Measurements from ENCODE around the gene APOL5. TPM values are rescaled to one million over a fixed set of nuclear protein-coding genes. Genes with fewer than 3 reads are reported as not detected.

Gene APOL5
- polyA plus RNA-seq, 1 experiment: 0.14 TPM

DNA sequence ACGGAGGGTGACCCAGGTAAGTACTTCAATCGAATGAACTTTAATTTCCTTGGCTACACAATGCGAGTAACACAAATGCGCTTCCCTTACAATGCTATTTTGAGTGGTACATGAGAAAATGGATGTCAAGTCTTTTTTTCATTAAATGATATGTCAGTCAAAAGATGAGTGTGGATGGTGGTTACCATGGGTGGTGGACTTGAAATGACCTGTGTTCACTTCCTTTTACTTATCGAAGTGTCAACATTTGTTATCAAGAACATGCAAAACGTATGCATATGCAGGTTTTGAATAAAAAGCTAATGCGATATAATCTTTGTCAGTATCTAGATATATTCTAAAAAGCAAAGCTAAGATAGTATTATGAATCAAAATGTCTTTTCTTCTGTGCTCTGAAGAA lies 8.8 kb upstream of the APOL5 start:
- CTCF ChIA-PET: interaction anchor here (0.9 kb wide), 1 partner anchor 24 kb away, joined by 3 read pairs; no protein-coding TSS in a partner anchor
- POLR2A ChIA-PET: no interaction called here
- Histone ChIP-seq H3K27ac (ENCODE audit: low read depth, low read length) (no peak overlapping the region), H3K4me3 (ENCODE audit: low read depth, low read length) (no peak overlapping the region), H3K27me3 (ENCODE audit: control insufficient read depth, insufficient read depth, low read length) (no peaks in the 10 kb centered on the region), H3K9me3 (ENCODE audit: control insufficient read depth, insufficient read depth, low read length) (no peaks in the 10 kb centered on the region; the same call in 1 of the 2 replicates)
- no peak for DNase-seq (ENCODE audit: low read depth, low spot score)
- TF ChIP-seq, protein P1, sequence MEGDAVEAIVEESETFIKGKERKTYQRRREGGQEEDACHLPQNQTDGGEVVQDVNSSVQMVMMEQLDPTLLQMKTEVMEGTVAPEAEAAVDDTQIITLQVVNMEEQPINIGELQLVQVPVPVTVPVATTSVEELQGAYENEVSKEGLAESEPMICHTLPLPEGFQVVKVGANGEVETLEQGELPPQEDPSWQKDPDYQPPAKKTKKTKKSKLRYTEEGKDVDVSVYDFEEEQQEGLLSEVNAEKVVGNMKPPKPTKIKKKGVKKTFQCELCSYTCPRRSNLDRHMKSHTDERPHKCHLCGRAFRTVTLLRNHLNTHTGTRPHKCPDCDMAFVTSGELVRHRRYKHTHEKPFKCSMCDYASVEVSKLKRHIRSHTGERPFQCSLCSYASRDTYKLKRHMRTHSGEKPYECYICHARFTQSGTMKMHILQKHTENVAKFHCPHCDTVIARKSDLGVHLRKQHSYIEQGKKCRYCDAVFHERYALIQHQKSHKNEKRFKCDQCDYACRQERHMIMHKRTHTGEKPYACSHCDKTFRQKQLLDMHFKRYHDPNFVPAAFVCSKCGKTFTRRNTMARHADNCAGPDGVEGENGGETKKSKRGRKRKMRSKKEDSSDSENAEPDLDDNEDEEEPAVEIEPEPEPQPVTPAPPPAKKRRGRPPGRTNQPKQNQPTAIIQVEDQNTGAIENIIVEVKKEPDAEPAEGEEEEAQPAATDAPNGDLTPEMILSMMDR (IDR thresholded peaks at IDR 0.05; ENCODE audit: low read depth, low read length): no peak

- POLR2A ChIA-PET: no interaction called here
- no peak for DNase-seq (ENCODE audit: low read depth, low spot score)
- Histone ChIP-seq H3K27me3 (ENCODE audit: control insufficient read depth, insufficient read depth, low read length) (no peaks in the 10 kb centered on the region), H3K4me3 (ENCODE audit: low read depth, low read length) (no peak overlapping the region), H3K27ac (ENCODE audit: low read depth, low read length) (no peak overlapping the region), H3K9me3 (ENCODE audit: control insufficient read depth, insufficient read depth, low read length) (no peaks in the 10 kb centered on the region; the same call in 1 of the 2 replicates)
- CTCF ChIA-PET: no interaction called here
- TF ChIP-seq, protein P1 (IDR thresholded peaks at IDR 0.05; ENCODE audit: low read depth, low read length): no peak
Observed at GRCh38 chr22:35711336-35711735, 6.3 kb upstream of the APOL5 start.

DNA sequence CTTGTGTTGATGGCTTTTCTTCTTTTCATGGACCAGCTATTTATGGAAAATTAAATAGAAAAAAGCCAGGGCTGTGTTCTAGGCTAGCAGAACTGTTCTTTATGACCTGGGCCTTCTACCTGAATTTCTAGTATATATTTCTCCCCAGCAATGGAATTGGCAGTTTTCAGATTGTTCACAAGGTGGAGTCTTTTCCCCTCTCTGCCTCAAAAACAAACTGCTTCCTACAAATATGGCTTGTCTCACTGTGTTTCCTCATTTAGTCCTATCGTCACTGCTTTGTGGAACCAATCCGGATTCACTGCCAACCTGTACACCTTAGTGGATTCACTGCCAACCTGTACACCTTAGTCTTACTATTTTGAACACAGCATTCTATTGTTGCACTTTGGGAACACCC lies 5.0 kb upstream of the APOL5 start:
- TF ChIP-seq, protein P1 (IDR thresholded peaks at IDR 0.05; ENCODE audit: low read depth, low read length): no peak
- Histone ChIP-seq H3K27me3 (ENCODE audit: control insufficient read depth, insufficient read depth, low read length) (no peaks in the 10 kb centered on the region), H3K27ac (ENCODE audit: low read depth, low read length) (no peak overlapping the region), H3K4me3 (ENCODE audit: low read depth, low read length) (no peak overlapping the region), H3K9me3 (ENCODE audit: control insufficient read depth, insufficient read depth, low read length) (no peaks in the 10 kb centered on the region; the same call in 1 of the 2 replicates)
- DNase-seq (ENCODE audit: low read depth, low spot score): no peak
- POLR2A ChIA-PET: no interaction called here
- CTCF ChIA-PET: no interaction called here

GRCh38 chr22:35719212-35719875 lies 1.7 kb downstream of the APOL5 start:
- Histone ChIP-seq H3K27ac (ENCODE audit: low read depth, low read length) (no peak overlapping the region), H3K27me3 (ENCODE audit: control insufficient read depth, insufficient read depth, low read length) (no peaks in the 10 kb centered on the region), H3K4me3 (ENCODE audit: low read depth, low read length) (no peak overlapping the region), H3K9me3 (ENCODE audit: control insufficient read depth, insufficient read depth, low read length) (peaks cover 4% of the 10 kb centered on the region; the same call in 1 of the 2 replicates)
- ChIA-PET CTCF (no interaction called here), POLR2A (no interaction called here)
- TF ChIP-seq, protein P1 (IDR thresholded peaks at IDR 0.05; ENCODE audit: low read depth, low read length): 0 out of 2 replicates have a peak, but pooled peaks have one; percentile 6
- no peak for DNase-seq (ENCODE audit: low read depth, low spot score)

- TF ChIP-seq, protein P1 (IDR thresholded peaks at IDR 0.05; ENCODE audit: low read depth, low read length): no peak
- Histone ChIP-seq H3K9me3 (ENCODE audit: control insufficient read depth, insufficient read depth, low read length) (peaks cover 5% of the 10 kb centered on the region; the same call in 1 of the 2 replicates), H3K27me3 (ENCODE audit: control insufficient read depth, insufficient read depth, low read length) (no peaks in the 10 kb centered on the region), H3K4me3 (ENCODE audit: low read depth, low read length) (no peak overlapping the region), H3K27ac (ENCODE audit: low read depth, low read length) (no peak overlapping the region)
- DNase-seq (ENCODE audit: low read depth, low spot score): no peak
- CTCF ChIA-PET: no interaction called here
- POLR2A ChIA-PET: no interaction called here
Observed at GRCh38 chr22:35721960-35722359, 4.3 kb downstream of the APOL5 start.
